OCI-LY3 (cell line): ENCODE results near the gene MEG3.

Source experiments
- H2AFZ ChIP-seq: fragments of 200-600, 300-600 bp; shearing (Covaris generic); 2 replicates; pipeline ENCODE4 v1.6.0; 2014; ENCODE audit warnings: antibody characterized with exemption, low read depth, low read length
- H3K27ac ChIP-seq: fragments of 200-600, 300-600 bp; sonication (generic); 2 replicates; pipeline ENCODE4 v1.5.1; 2014; ENCODE audit warnings: mild to moderate bottlenecking, low read length, moderate library complexity, mixed read lengths
- H3K27me3 ChIP-seq: fragments of 200-600, 300-600 bp; sonication (generic); 2 replicates; pipeline ENCODE4 v1.6.1; 2014; ENCODE audit warnings: low read depth, low read length, mixed read lengths
- H3K36me3 ChIP-seq: fragments of 200-600, 300-600 bp; sonication (generic); replicated peaks from 2 replicates; pipeline ENCODE3; 2014; ENCODE audit warnings: low read depth, low read length, mixed read lengths
- H3K4me1 ChIP-seq: fragments of 300-600, 200-600 bp; sonication (generic); 2 replicates; pipeline ENCODE4 v1.6.1; 2014; ENCODE audit warnings: low read length, mixed read lengths
- H3K4me2 ChIP-seq: fragments of 200-600, 300-600 bp; sonication (generic); 2 replicates; pipeline ENCODE4 v1.6.1; 2014; ENCODE audit warnings: low read length, mixed read lengths
- H3K4me3 ChIP-seq: fragments of 300-600, 200-600 bp; sonication (generic); 2 replicates; pipeline ENCODE4 v1.5.1; 2014; ENCODE audit warnings: antibody characterized with exemption, mild to moderate bottlenecking, low read length, moderate library complexity
- H3K79me2 ChIP-seq: fragments of 300-600, 200-600 bp; shearing (Covaris generic); 2 replicates; pipeline ENCODE4 v1.6.1; 2014; ENCODE audit warnings: mild to moderate bottlenecking, low read length, mixed read lengths
- H3K9ac ChIP-seq: fragments of 300-600, 200-600 bp; shearing (Covaris generic); 2 replicates; pipeline ENCODE4 v1.6.0; 2014; ENCODE audit warnings: mild to moderate bottlenecking, low read length, moderate library complexity
- H3K9me3 ChIP-seq: fragments of 200-600, 300-600 bp; shearing (Covaris generic); 2 replicates; pipeline ENCODE4 v1.6.1; 2014; ENCODE audit warnings: low read length, mixed read lengths; ENCODE audit not compliant: insufficient read depth
- H4K20me1 ChIP-seq: fragments of 200-600, 300-600 bp; sonication (generic); 2 replicates; pipeline ENCODE4 v1.6.1; 2016; ENCODE audit warnings: low read length, mixed read lengths; ENCODE audit not compliant: insufficient read depth
- CTCF ChIP-seq: fragments of 200-600, 300-600 bp; sonication (generic); IDR thresholded peaks from 2 replicates; pipeline ENCODE4 v1.5.1; 2014; ENCODE audit warnings: antibody characterized with exemption, low read length, low read depth
- EZH2phosphoT487 ChIP-seq: fragments of 200-600 bp; shearing (Covaris generic); IDR thresholded peaks from 2 replicates; pipeline ENCODE4 v1.6.1; 2018; ENCODE audit warnings: antibody characterized with exemption, mixed run types, low read depth

The MEG3 gene

GRCh38 chr14:100871234-100872186 lies 45.6 kb downstream of the MEG3 start:
- Histone ChIP-seq H3K79me2 (no peaks in the 10 kb centered on the region), H3K9ac (no peak overlapping the region), H3K4me3 (no peak overlapping the region), H4K20me1 (no peaks in the 10 kb centered on the region), H3K4me1 (no peaks in the 10 kb centered on the region), H3K27ac (no peak overlapping the region), H3K9me3 (no peaks in the 10 kb centered on the region), H3K36me3 (no peaks in the 10 kb centered on the region), H2AFZ (no peak overlapping the region), H3K4me2 (no peak overlapping the region), H3K27me3 (no peaks in the 10 kb centered on the region)
- no peak for TF ChIP-seq CTCF
- TF ChIP-seq EZH2phosphoT487, result no peak

- Histone ChIP-seq H4K20me1 (no peaks in the 10 kb centered on the region), H3K4me2 (no peak overlapping the region), H3K79me2 (no peaks in the 10 kb centered on the region), H2AFZ (no peak overlapping the region), H3K9me3 (no peaks in the 10 kb centered on the region), H3K36me3 (no peaks in the 10 kb centered on the region), H3K27me3 (no peaks in the 10 kb centered on the region), H3K27ac (no peak overlapping the region), H3K9ac (no peak overlapping the region), H3K4me1 (no peaks in the 10 kb centered on the region), H3K4me3 (no peak overlapping the region)
- TF ChIP-seq EZH2phosphoT487, result no peak
Measured at GRCh38 chr14:100872259-100873095, 46.6 kb downstream of the MEG3 start.

- TF ChIP-seq EZH2phosphoT487, result no peak
- TF ChIP-seq CTCF, result no peak
- no peak overlapping the region for H2AFZ ChIP-seq
- H3K9ac ChIP-seq, result no peak overlapping the region
- no peaks in the 10 kb centered on the region for H3K36me3 ChIP-seq
- no peak overlapping the region for H3K4me2 ChIP-seq
- H3K4me3 ChIP-seq, result no peak overlapping the region
- H3K4me1 ChIP-seq, result no peaks in the 10 kb centered on the region
- H4K20me1 ChIP-seq, result no peaks in the 10 kb centered on the region
- H3K27ac ChIP-seq, result no peak overlapping the region
- H3K79me2 ChIP-seq, result no peaks in the 10 kb centered on the region
- no peaks in the 10 kb centered on the region for H3K27me3 ChIP-seq
- no peaks in the 10 kb centered on the region for H3K9me3 ChIP-seq
Measured at GRCh38 chr14:100873096-100873482, 47.2 kb downstream of the MEG3 start.

- no peak overlapping the region for H3K4me2 ChIP-seq
Measured at GRCh38 chr14:100874051-100874410, 48.1 kb downstream of the MEG3 start.

More at GRCh38 chr14:100874051-100874410, 48.1 kb downstream of the MEG3 start:
- H2AFZ ChIP-seq, result no peak overlapping the region
- no peaks in the 10 kb centered on the region for H3K79me2 ChIP-seq
- no peak overlapping the region for H3K27ac ChIP-seq
- no peaks in the 10 kb centered on the region for H3K27me3 ChIP-seq
- H4K20me1 ChIP-seq, result no peaks in the 10 kb centered on the region
- no peaks in the 10 kb centered on the region for H3K4me1 ChIP-seq
- TF ChIP-seq CTCF (no peak), EZH2phosphoT487 (no peak)
- H3K9ac ChIP-seq, result no peak overlapping the region
- no peaks in the 10 kb centered on the region for H3K36me3 ChIP-seq
- no peak overlapping the region for H3K4me3 ChIP-seq
- no peaks in the 10 kb centered on the region for H3K9me3 ChIP-seq
